Endothelial cell (in vitro differentiated cells): Measurements from ENCODE around the gene THBD. TPM values are rescaled to one million over a fixed set of nuclear protein-coding genes. Genes with fewer than 3 reads are reported as not detected.
A peak's percentile ranks its signal among the peaks of the same experiment; 100 is the strongest.

Experiments used
- DNase-seq: peaks from one replicate; pipeline ENCODE4 v3.0.0; 2021; ENCODE audit warnings: low spot score
- H3K27ac Mint-ChIP-seq: one replicate; pipeline ENCODE4 v1.8.0; 2021; ENCODE audit warnings: mixed read lengths, inconsistent platforms; ENCODE audit not compliant: unreplicated experiment
- H3K27me3 Mint-ChIP-seq: one replicate; pipeline ENCODE4 v1.8.0; 2021; ENCODE audit warnings: mild to moderate bottlenecking, moderate library complexity, mixed read lengths, inconsistent platforms; ENCODE audit not compliant: unreplicated experiment
- H3K36me3 Mint-ChIP-seq: one replicate; pipeline ENCODE4 v1.8.0; 2021; ENCODE audit warnings: mild to moderate bottlenecking, low read depth, mixed read lengths, inconsistent platforms; ENCODE audit not compliant: unreplicated experiment
- H3K4me1 Mint-ChIP-seq: one replicate; pipeline ENCODE4 v1.8.0; 2021; ENCODE audit warnings: mild to moderate bottlenecking, mixed read lengths, inconsistent platforms; ENCODE audit not compliant: unreplicated experiment
- H3K4me3 Mint-ChIP-seq: one replicate; pipeline ENCODE4 v1.8.0; 2021; ENCODE audit warnings: mild to moderate bottlenecking, mixed read lengths, inconsistent platforms; ENCODE audit not compliant: unreplicated experiment
- H3K9me3 Mint-ChIP-seq: one replicate; pipeline ENCODE4 v1.8.0; 2021; ENCODE audit warnings: mixed read lengths, inconsistent platforms; ENCODE audit not compliant: unreplicated experiment
- CTCF ChIP-seq: fragments of 200-600 bp; sonication (generic); IDR thresholded peaks from one replicate; pipeline ENCODE4 v1.5.0; 2021; ENCODE audit warnings: antibody characterized with exemption; ENCODE audit not compliant: unreplicated experiment
- total RNA-seq: library from RNA; stranded (reverse); fragmentation: NEBNext Ultra II Directional; extraction: Animal tissue kit (Norgen Biotek cat#: 25700); gene quantifications from one replicate; pipeline ENCODE4 v1.2.1, GENCODE V29; 2021; ENCODE audit not compliant: unreplicated experiment

Gene THBD
- total RNA-seq, 1 donor from 2014 or later = 90.4 TPM

- Mint-ChIP-seq H3K36me3 (no peaks in the 10 kb centered on the region), H3K27me3 (no peaks in the 10 kb centered on the region), H3K27ac (no peak overlapping the region), H3K9me3 (no peaks in the 10 kb centered on the region), H3K4me1 (peaks cover 41% of the 10 kb centered on the region), H3K4me3 (no peak overlapping the region)
- no peak for TF ChIP-seq CTCF
- no peak for DNase-seq
These were observed 13.7 kb upstream of the THBD start for GRCh38 chr20:23063168-23063567.

GRCh38 chr20:23062632-23063031 is 13.2 kb upstream of the THBD start:
- TF ChIP-seq CTCF = no peak
- DNase-seq = no peak
- peaks cover 41% of the 10 kb centered on the region for H3K4me1 Mint-ChIP-seq
- H3K36me3 Mint-ChIP-seq = no peaks in the 10 kb centered on the region
- no peaks in the 10 kb centered on the region for H3K9me3 Mint-ChIP-seq
- H3K27ac Mint-ChIP-seq = peak overlapping the region; percentile 25
- H3K4me3 Mint-ChIP-seq = peak overlapping the region; percentile 17
- no peaks in the 10 kb centered on the region for H3K27me3 Mint-ChIP-seq

- Mint-ChIP-seq H3K9me3 (no peaks in the 10 kb centered on the region), H3K4me1 (peaks cover 41% of the 10 kb centered on the region), H3K36me3 (no peaks in the 10 kb centered on the region), H3K27me3 (no peaks in the 10 kb centered on the region), H3K4me3 (no peak overlapping the region), H3K27ac (peak overlapping the region; percentile 76)
- TF ChIP-seq CTCF = no peak
- DNase-seq = no peak
These were observed 12.5 kb upstream of the THBD start for GRCh38 chr20:23061734-23062561.

- H3K4me1 Mint-ChIP-seq = peaks cover 41% of the 10 kb centered on the region
- no peak for DNase-seq
- H3K36me3 Mint-ChIP-seq = no peaks in the 10 kb centered on the region
- no peaks in the 10 kb centered on the region for H3K27me3 Mint-ChIP-seq
- no peak for TF ChIP-seq CTCF
- H3K27ac Mint-ChIP-seq = peak overlapping the region; percentile 76
- no peak overlapping the region for H3K4me3 Mint-ChIP-seq
- H3K9me3 Mint-ChIP-seq = no peaks in the 10 kb centered on the region
These were observed 11.8 kb upstream of the THBD start for GRCh38 chr20:23061262-23061661.

- Mint-ChIP-seq H3K9me3 (no peaks in the 10 kb centered on the region), H3K4me3 (no peak overlapping the region), H3K36me3 (no peaks in the 10 kb centered on the region), H3K27me3 (no peaks in the 10 kb centered on the region), H3K4me1 (peaks cover 41% of the 10 kb centered on the region), H3K27ac (no peak overlapping the region)
- TF ChIP-seq CTCF = no peak
- no peak for DNase-seq
These were observed 11.2 kb upstream of the THBD start for GRCh38 chr20:23060629-23061028.
